Hepatocyte (in vitro differentiated cells): Measurements from ENCODE around the gene GDF15.

Experiments used
- EZH2 ChIP-seq: fragments of 200-600 bp; sonication (generic); IDR thresholded peaks from 2 replicates; pipeline ENCODE4 v1.6.1; 2016; ENCODE audit warnings: antibody characterized with exemption, mild to moderate bottlenecking, borderline replicate concordance
- TF ChIP-seq, protein P1 (sequence below): fragments of 200-600 bp; sonication (generic); IDR thresholded peaks from 2 replicates; pipeline ENCODE4 v1.5.1; 2016; ENCODE audit warnings: antibody characterized with exemption, mild to moderate bottlenecking; ENCODE audit not compliant: poor library complexity

DNA sequence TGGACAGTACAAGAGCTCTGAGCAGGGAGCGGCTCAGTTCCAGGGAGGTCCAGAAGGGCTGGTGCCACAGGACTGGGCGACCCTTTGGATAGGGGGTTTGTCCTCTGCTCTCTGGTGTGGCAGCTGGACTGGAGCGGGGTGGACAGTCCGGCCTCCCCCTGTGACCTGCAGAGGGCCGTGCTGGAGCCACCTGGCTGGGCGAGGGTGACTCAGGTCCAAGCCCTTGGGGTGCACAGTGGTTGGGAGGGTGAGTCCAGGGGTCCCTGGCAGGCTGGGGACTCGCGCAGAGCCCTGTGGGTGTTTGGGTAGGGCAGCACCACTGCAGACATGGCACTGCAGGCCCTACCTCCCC is 40.4 kb downstream of the GDF15 start:
- TF ChIP-seq, protein P1, sequence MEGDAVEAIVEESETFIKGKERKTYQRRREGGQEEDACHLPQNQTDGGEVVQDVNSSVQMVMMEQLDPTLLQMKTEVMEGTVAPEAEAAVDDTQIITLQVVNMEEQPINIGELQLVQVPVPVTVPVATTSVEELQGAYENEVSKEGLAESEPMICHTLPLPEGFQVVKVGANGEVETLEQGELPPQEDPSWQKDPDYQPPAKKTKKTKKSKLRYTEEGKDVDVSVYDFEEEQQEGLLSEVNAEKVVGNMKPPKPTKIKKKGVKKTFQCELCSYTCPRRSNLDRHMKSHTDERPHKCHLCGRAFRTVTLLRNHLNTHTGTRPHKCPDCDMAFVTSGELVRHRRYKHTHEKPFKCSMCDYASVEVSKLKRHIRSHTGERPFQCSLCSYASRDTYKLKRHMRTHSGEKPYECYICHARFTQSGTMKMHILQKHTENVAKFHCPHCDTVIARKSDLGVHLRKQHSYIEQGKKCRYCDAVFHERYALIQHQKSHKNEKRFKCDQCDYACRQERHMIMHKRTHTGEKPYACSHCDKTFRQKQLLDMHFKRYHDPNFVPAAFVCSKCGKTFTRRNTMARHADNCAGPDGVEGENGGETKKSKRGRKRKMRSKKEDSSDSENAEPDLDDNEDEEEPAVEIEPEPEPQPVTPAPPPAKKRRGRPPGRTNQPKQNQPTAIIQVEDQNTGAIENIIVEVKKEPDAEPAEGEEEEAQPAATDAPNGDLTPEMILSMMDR: no peak
- TF ChIP-seq EZH2: no peak
